Measurements from ENCODE around the gene DHX8.

- no peak for TF ChIP-seq EZH2 (IDR thresholded peaks at IDR 0.05; ENCODE audit: low read length, missing control alignments)
- TF ChIP-seq, protein P1, sequence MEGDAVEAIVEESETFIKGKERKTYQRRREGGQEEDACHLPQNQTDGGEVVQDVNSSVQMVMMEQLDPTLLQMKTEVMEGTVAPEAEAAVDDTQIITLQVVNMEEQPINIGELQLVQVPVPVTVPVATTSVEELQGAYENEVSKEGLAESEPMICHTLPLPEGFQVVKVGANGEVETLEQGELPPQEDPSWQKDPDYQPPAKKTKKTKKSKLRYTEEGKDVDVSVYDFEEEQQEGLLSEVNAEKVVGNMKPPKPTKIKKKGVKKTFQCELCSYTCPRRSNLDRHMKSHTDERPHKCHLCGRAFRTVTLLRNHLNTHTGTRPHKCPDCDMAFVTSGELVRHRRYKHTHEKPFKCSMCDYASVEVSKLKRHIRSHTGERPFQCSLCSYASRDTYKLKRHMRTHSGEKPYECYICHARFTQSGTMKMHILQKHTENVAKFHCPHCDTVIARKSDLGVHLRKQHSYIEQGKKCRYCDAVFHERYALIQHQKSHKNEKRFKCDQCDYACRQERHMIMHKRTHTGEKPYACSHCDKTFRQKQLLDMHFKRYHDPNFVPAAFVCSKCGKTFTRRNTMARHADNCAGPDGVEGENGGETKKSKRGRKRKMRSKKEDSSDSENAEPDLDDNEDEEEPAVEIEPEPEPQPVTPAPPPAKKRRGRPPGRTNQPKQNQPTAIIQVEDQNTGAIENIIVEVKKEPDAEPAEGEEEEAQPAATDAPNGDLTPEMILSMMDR (conservative IDR thresholded peaks at IDR 0.05 in 1 of 2, IDR thresholded peaks at IDR 0.05 in 1 of 2; ENCODE audit: low read depth in 1 of 2, low read length in 2 of 2): no peak
These were observed 61.5 kb downstream of the DHX8 start for GRCh38 chr17:43545383-43545632.
